Heart left ventricle (tissue), 13 donors: Measurements from ENCODE around the gene MAP2K5.

Experiments
- CTCF ChIP-seq, 12 donors: fragments of 200-600 bp; sonication (generic) in 4 of 12; IDR thresholded peaks; one replicate each; pipeline versions ENCODE4 v1.5.0 to v1.8.0; 2018 to 2022; ENCODE audit warnings: antibody characterized with exemption in 12 of 12, mild to moderate bottlenecking in 5 of 12
- POLR2A ChIP-seq, 2 donors: fragments of 450-650 bp; IDR thresholded peaks; one replicate each; pipeline ENCODE4 v1.6.1; 2017; ENCODE audit warnings: antibody characterized with exemption in 2 of 2, mild to moderate bottlenecking in 2 of 2, moderate library complexity in 2 of 2
- donor health status: ischemic (EF 13 %, LVEDD 7.1; RV severe dilation, severe dysfunction).
- donor health status: DM: no; HTN: yes; CAD: no.
- donor health status: DM: no; HTN: no; CAD: no.
- donor health status: ischemic (EF 25% LVEDD 6.9; RV normal size, moderate dysfunction).
- donor health status: ischemic (EF 25% LVEDD 5.7; RV mildly dilated, moderate dysfunction).
- donor health status: ischemic (EF 35%, LVEDD 5.7; RV mildly dilated, moderate dysfunction).
- donor health status: nonischemic (EF 11% LVEDD 7.7; RV severe dilation, severe dysfunction).
- donor health status: DM: yes; HTN: yes; CAD: no.
- donor health status: PGD.
- donor health status: ischemic (EF 29% LVEDD 5.4; RV normal size, mild dysfunction).
- donor health status: nonischemic (EF 23%, LVEDD 6.1; RV moderate dilation, normal function).

GRCh38 chr15:67775250-67775649, 232.7 kb downstream of the MAP2K5 start:
- TF ChIP-seq CTCF (IDR thresholded peaks at IDR 0.05) (no peak), POLR2A (IDR thresholded peaks at IDR 0.05) (no peak)
